Activated B cell treated with CpG ODN at 0.5 μM for 24 hours (primary cell): ENCODE measurements around the gene ZDHHC3. TPM values are rescaled to one million over a fixed set of nuclear protein-coding genes. Genes with fewer than 3 reads are reported as not detected.
A peak's percentile ranks its signal among the peaks of the same experiment; 100 is the strongest.
"Not testable (repeated sequence)": the region's sequence is repeated elsewhere in the genome, so short reads cannot be mapped to it uniquely, and the experiment has no call there.

ENCODE experiments used
- ATAC-seq: fragments of 200-7000 bp; cut with Tn5 transposase; one replicate; pipeline ENCODE4 v1.10.0; 2021; ENCODE audit warnings: low read depth, mild to moderate bottlenecking, moderate library complexity
- CTCF ChIA-PET: fragments of 350-600 bp; sonication (Branson Sonifier 250); formaldehyde crosslinking; loops from one replicate; lab custom pipeline; 2021; ENCODE audit warnings: antibody characterized with exemption; lab: Charles Lee
- POLR2A ChIA-PET: fragments of 350-600 bp; sonication (Branson Sonifier 250); formaldehyde crosslinking; loops from one replicate; lab custom pipeline; 2021; ENCODE audit warnings: antibody characterized with exemption; lab: Charles Lee
- DNase-seq: peaks from one replicate; pipeline ENCODE4 v3.0.0; 2022
- H3K27ac Mint-ChIP-seq: one replicate; pipeline ENCODE4 v1.8.0; 2020; ENCODE audit warnings: mixed read lengths
- H3K27me3 Mint-ChIP-seq: one replicate; pipeline ENCODE4 v1.8.0; 2021; ENCODE audit warnings: mixed read lengths
- H3K36me3 Mint-ChIP-seq: one replicate; pipeline ENCODE4 v1.8.0; 2021; ENCODE audit warnings: low read depth, mixed read lengths
- H3K4me1 Mint-ChIP-seq: one replicate; pipeline ENCODE4 v1.8.0; 2021; ENCODE audit warnings: mixed read lengths
- H3K4me3 Mint-ChIP-seq: one replicate; pipeline ENCODE4 v1.8.0; 2020; ENCODE audit warnings: mild to moderate bottlenecking, mixed read lengths
- H3K9me3 Mint-ChIP-seq: one replicate; pipeline ENCODE4 v1.8.0; 2020; ENCODE audit warnings: mixed read lengths
- CTCF ChIP-seq: fragments of 200-600 bp; IDR thresholded peaks from one replicate; pipeline ENCODE4 v1.8.0; 2022; ENCODE audit warnings: antibody characterized with exemption, mild to moderate bottlenecking
- intact Hi-C: fragments of 100-400 bp; cut with micrococcal nuclease; formaldehyde crosslinking; loops from one replicate; pipeline ENCODE4 v1.15.1; 2024
- total RNA-seq: library from RNA; stranded (reverse); gene quantifications from 2 replicates; pipeline ENCODE4 v1.2.3, GENCODE V29; 2022

The ZDHHC3 gene
- total RNA-seq, 1 donor from 2014 or later = 43.4 TPM

GRCh38 chr3:44955917-44956316 is 20.1 kb downstream of the ZDHHC3 start:
- Mint-ChIP-seq H3K36me3 (peaks cover 42% of the 10 kb centered on the region), H3K9me3 (no peaks in the 10 kb centered on the region), H3K4me3 (no peak overlapping the region), H3K27me3 (no peaks in the 10 kb centered on the region), H3K4me1 (peaks cover 41% of the 10 kb centered on the region), H3K27ac (peak overlapping the region; percentile 26)
- ChIA-PET CTCF (no interaction called here), POLR2A (no interaction called here)
- DNase-seq (no peak), ATAC-seq (no peak)
- TF ChIP-seq CTCF = no peak
- intact Hi-C loops = no loop called here

- Mint-ChIP-seq H3K9me3 (no peaks in the 10 kb centered on the region), H3K4me1 (peaks cover 47% of the 10 kb centered on the region), H3K27ac (peak overlapping the region; percentile 44), H3K4me3 (no peak overlapping the region), H3K36me3 (peaks cover 42% of the 10 kb centered on the region), H3K27me3 (no peaks in the 10 kb centered on the region)
- POLR2A ChIA-PET = interaction anchor here (1.0 kb wide), 1 partner anchor 21 kb away, joined by 6 read pairs; the partner anchor contains the start of genes EXOSC7 and ZDHHC3
- ATAC-seq = peak; percentile 88
- no peak for DNase-seq
- no peak for TF ChIP-seq CTCF
- intact Hi-C loops = no loop called here
- CTCF ChIA-PET = interaction anchor here (1.0 kb wide), 1 partner anchor 9 kb away, joined by 3 read pairs; no protein-coding TSS in a partner anchor
Observed at GRCh38 chr3:44954962-44955361, 21.0 kb downstream of the ZDHHC3 start.

- intact Hi-C loops = no loop called here
- no peak overlapping the region for H3K27ac Mint-ChIP-seq
- peaks cover 40% of the 10 kb centered on the region for H3K36me3 Mint-ChIP-seq
- peaks cover 47% of the 10 kb centered on the region for H3K4me1 Mint-ChIP-seq
- DNase-seq (no peak), ATAC-seq (no peak)
- POLR2A ChIA-PET = no interaction called here
- H3K9me3 Mint-ChIP-seq = no peaks in the 10 kb centered on the region
- TF ChIP-seq CTCF = no peak
- no peak overlapping the region for H3K4me3 Mint-ChIP-seq
- CTCF ChIA-PET = no interaction called here
- H3K27me3 Mint-ChIP-seq = no peaks in the 10 kb centered on the region
Observed at GRCh38 chr3:44954304-44954703, 21.7 kb downstream of the ZDHHC3 start.

GRCh38 chr3:44952689-44953088 is 23.3 kb downstream of the ZDHHC3 start:
- no peaks in the 10 kb centered on the region for H3K9me3 Mint-ChIP-seq
- CTCF ChIA-PET = no interaction called here
- no peak for DNase-seq
- H3K36me3 Mint-ChIP-seq = peaks cover 30% of the 10 kb centered on the region
- no peak for ATAC-seq
- H3K27me3 Mint-ChIP-seq = no peaks in the 10 kb centered on the region
- no peak overlapping the region for H3K4me3 Mint-ChIP-seq
- POLR2A ChIA-PET = no interaction called here
- intact Hi-C loops = no loop called here
- TF ChIP-seq CTCF = no peak
- peaks cover 47% of the 10 kb centered on the region for H3K4me1 Mint-ChIP-seq
- H3K27ac Mint-ChIP-seq = no peak overlapping the region

- H3K4me3 Mint-ChIP-seq = no peak overlapping the region
- POLR2A ChIA-PET = no interaction called here
Observed at GRCh38 chr3:44950275-44950734, 25.7 kb downstream of the ZDHHC3 start.

GRCh38 chr3:44949770-44950169 is 26.2 kb downstream of the ZDHHC3 start:
- H3K4me3 Mint-ChIP-seq, POLR2A ChIA-PET, H3K27ac Mint-ChIP-seq, ATAC-seq, H3K9me3 Mint-ChIP-seq, CTCF ChIA-PET, intact Hi-C loops, H3K27me3 Mint-ChIP-seq, DNase-seq: not testable (repeated sequence)
- H3K36me3 Mint-ChIP-seq = peaks cover 33% of the 10 kb centered on the region
- peaks cover 22% of the 10 kb centered on the region for H3K4me1 Mint-ChIP-seq

More at GRCh38 chr3:44950275-44950734, 25.7 kb downstream of the ZDHHC3 start:
- Mint-ChIP-seq H3K27ac (no peak overlapping the region), H3K9me3 (no peaks in the 10 kb centered on the region), H3K36me3 (peaks cover 28% of the 10 kb centered on the region), H3K4me1 (peaks cover 27% of the 10 kb centered on the region), H3K27me3 (no peaks in the 10 kb centered on the region)
- CTCF ChIA-PET = no interaction called here
- DNase-seq (no peak), ATAC-seq (no peak)
- TF ChIP-seq CTCF = no peak
- intact Hi-C loops = no loop called here
